ENCODE measurements around the gene C4orf51.

The C4orf51 gene

GRCh38 chr4:145709843-145710242 is 29.9 kb downstream of the C4orf51 start:
- no peak for DNase-seq (ENCODE audit: low spot score)

- DNase-seq (ENCODE audit: low spot score): no peak
Measured at GRCh38 chr4:145716200-145716599, 36.3 kb downstream of the C4orf51 start.

- DNase-seq (ENCODE audit: low spot score): no peak
Measured at GRCh38 chr4:145716661-145717200, 36.8 kb downstream of the C4orf51 start.

GRCh38 chr4:145719752-145720624 is 40.0 kb downstream of the C4orf51 start:
- DNase-seq (ENCODE audit: low spot score): no peak

- DNase-seq (ENCODE audit: low spot score): no peak
Measured at GRCh38 chr4:145720656-145721055, 40.7 kb downstream of the C4orf51 start.

GRCh38 chr4:145722561-145722960 is 42.6 kb downstream of the C4orf51 start:
- no peak for DNase-seq (ENCODE audit: low spot score)

GRCh38 chr4:145723336-145723735 is 43.4 kb downstream of the C4orf51 start:
- no peak for DNase-seq (ENCODE audit: low spot score)

GRCh38 chr4:145730026-145730425 is 50.1 kb downstream of the C4orf51 start:
- DNase-seq (ENCODE audit: low spot score): no peak

- DNase-seq (ENCODE audit: low spot score): no peak
Measured at GRCh38 chr4:145731028-145731427, 51.1 kb downstream of the C4orf51 start.

GRCh38 chr4:145732001-145732815 is 52.3 kb downstream of the C4orf51 start:
- DNase-seq (ENCODE audit: low spot score): no peak

- DNase-seq (ENCODE audit: low spot score): peak; percentile 88
Measured at GRCh38 chr4:145732895-145733880, 53.2 kb downstream of the C4orf51 start.

GRCh38 chr4:145734031-145734430 is 54.1 kb downstream of the C4orf51 start:
- no peak for DNase-seq (ENCODE audit: low spot score)

- peak; percentile 77 for DNase-seq (ENCODE audit: low spot score)
Measured at GRCh38 chr4:145734576-145735346, 54.8 kb downstream of the C4orf51 start.

- peak; percentile 68 for DNase-seq (ENCODE audit: low spot score)
Measured at GRCh38 chr4:145735347-145735675, 55.4 kb downstream of the C4orf51 start.

GRCh38 chr4:145735827-145736226 is 55.9 kb downstream of the C4orf51 start:
- DNase-seq (ENCODE audit: low spot score): no peak

GRCh38 chr4:145736241-145736831 is 56.4 kb downstream of the C4orf51 start:
- no peak for DNase-seq (ENCODE audit: low spot score)

- DNase-seq (ENCODE audit: low spot score): no peak
Measured at GRCh38 chr4:145739845-145740244, 59.9 kb downstream of the C4orf51 start.

- DNase-seq (ENCODE audit: low spot score): no peak
Measured at GRCh38 chr4:145740806-145741205, 60.9 kb downstream of the C4orf51 start.

- DNase-seq (ENCODE audit: low spot score): no peak
Measured at GRCh38 chr4:145743641-145744040, 63.7 kb downstream of the C4orf51 start.

- DNase-seq (ENCODE audit: low spot score): no peak
Measured at GRCh38 chr4:145755802-145756201, 75.9 kb downstream of the C4orf51 start.

GRCh38 chr4:145756244-145756643 is 76.3 kb downstream of the C4orf51 start:
- DNase-seq (ENCODE audit: low spot score): no peak
